ENCODE results near the gene FKBP15. TPM values are rescaled to one million over a fixed set of nuclear protein-coding genes. Genes with fewer than 3 reads are reported as not detected.

The FKBP15 gene
- total RNA-seq, 2 experiments from 2014 or later = 40.4 to 42.8 TPM

DNA sequence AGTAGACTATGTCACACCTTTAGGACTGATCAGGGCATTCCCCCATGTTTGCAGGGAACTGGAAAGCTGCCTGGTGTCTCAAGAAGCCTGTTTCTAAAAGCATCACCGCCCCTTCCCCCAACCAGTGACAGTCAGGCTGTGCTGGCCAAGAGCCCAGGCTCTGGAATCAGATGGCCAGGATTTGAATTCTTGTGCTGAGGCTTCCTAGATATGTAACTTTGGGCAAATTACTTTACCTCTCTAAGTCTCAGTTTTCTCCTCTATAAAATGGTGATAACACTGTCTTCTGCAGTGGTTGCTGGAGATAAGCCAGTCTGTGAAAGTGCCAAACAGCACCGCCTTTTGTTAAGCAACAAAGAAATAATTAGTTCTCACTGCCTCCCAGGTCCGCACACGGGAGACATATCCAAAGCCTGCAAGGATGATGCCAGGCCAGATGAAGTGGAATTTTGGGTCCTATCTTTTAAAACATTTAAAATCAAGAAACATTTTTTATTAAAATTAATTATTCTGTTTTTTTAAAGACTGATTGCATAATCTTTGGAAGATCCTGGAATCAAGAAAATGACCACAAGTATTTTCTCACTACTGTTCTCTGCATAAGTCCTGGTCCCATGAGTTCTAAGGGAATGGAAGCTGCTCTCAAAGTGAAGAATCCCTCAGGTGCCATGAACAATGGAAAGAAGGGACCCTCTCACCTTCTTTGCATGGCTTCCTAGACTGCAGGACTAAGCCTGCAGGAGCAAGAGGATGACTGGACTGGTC, 56.4 kb downstream of the FKBP15 start:
- H3K27me3 Mint-ChIP-seq = no peaks in the 10 kb centered on the region
- peaks cover 46% of the 10 kb centered on the region for H3K36me3 Mint-ChIP-seq
- no peak for DNase-seq
- H3K4me1 Mint-ChIP-seq = no peaks in the 10 kb centered on the region
- H3K27ac Mint-ChIP-seq = no peak overlapping the region
- CTCF ChIA-PET = no interaction called here
- ATAC-seq = no peak
- H3K4me3 Mint-ChIP-seq = no peak overlapping the region
- H3K9me3 Mint-ChIP-seq (ENCODE audit: low read depth) = no peaks in the 10 kb centered on the region

DNA sequence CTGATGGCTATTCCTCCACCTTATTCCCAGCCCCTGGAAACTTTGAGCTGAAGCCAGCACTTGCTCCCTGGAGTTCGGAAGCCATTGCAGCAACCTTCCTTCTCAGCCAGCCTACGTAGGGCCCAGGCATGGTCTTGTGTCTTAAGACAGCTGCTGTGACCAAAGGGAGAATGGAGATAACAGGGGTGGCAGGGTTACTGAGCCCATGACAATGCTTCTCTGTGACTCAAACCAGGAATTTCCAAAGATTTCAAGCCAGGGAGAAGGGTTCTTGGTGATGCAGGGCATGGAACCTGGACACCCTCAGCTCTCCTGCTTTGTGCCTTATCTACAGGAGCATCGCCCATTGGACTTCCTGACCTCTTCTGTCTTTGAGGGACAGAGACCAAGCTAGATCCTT, 58.1 kb downstream of the FKBP15 start:
- H3K4me1 Mint-ChIP-seq = no peaks in the 10 kb centered on the region
- H3K27ac Mint-ChIP-seq = no peak overlapping the region
- DNase-seq = no peak
- H3K4me3 Mint-ChIP-seq = no peak overlapping the region
- H3K9me3 Mint-ChIP-seq (ENCODE audit: low read depth) = no peaks in the 10 kb centered on the region
- CTCF ChIA-PET = interaction anchor here (1.2 to 1.9 kb wide), 3 partner anchors 9 to 111 kb away, joined by 3 to 5 read pairs (median 3); partner anchors contain the start of gene SLC31A2
- H3K27me3 Mint-ChIP-seq = no peaks in the 10 kb centered on the region
- ATAC-seq = no peak
- H3K36me3 Mint-ChIP-seq = peaks cover 40% of the 10 kb centered on the region

DNA sequence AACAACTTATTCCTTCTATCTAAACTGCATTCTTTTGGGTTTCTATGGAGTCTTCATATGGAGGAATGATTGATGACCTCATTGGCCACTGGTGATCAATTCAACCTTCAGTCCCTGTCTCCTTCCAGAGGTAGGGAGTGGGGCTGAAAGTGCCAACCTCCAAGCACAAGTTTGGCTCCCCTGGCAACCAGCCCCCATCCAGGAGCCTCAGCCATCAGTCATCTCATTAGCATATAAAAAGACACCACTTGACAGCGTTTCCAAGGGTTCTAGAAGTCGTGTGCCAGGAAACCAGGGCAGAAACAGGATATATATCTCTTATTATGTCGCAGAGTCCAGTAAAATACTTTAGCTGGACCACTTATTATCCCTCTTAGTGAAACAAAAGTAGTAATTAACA, 60.5 kb downstream of the FKBP15 start:
- DNase-seq (no peak), ATAC-seq (no peak)
- H3K9me3 Mint-ChIP-seq (ENCODE audit: low read depth) = no peaks in the 10 kb centered on the region
- peaks cover 14% of the 10 kb centered on the region for H3K4me1 Mint-ChIP-seq
- peaks cover 24% of the 10 kb centered on the region for H3K36me3 Mint-ChIP-seq
- H3K4me3 Mint-ChIP-seq = no peak overlapping the region
- H3K27ac Mint-ChIP-seq = no peak overlapping the region
- H3K27me3 Mint-ChIP-seq = no peaks in the 10 kb centered on the region
- CTCF ChIA-PET = no interaction called here

DNA sequence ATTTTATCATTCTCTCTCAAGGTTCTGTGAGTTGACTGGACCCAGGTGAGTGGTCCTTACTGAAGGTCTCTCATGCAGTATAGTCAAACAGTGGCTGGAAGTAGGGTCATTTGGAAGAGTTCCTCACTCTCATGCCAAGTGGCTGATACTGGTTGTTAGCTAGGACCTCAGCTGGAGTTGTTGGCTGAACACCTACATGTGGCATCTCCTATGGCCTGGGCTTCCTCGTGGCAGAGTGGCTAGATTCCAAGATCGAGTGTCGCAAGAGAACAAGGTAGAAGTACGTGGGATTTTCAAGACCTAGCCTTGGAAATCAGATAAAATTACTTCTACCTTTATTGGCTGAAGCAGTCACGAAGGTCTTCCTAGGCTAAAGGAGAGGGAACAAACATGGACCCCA, 62.6 kb downstream of the FKBP15 start:
- DNase-seq (no peak), ATAC-seq (no peak)
- CTCF ChIA-PET = no interaction called here
- no peak overlapping the region for H3K27ac Mint-ChIP-seq
- no peaks in the 10 kb centered on the region for H3K27me3 Mint-ChIP-seq
- H3K4me3 Mint-ChIP-seq = no peak overlapping the region
- peaks cover 19% of the 10 kb centered on the region for H3K36me3 Mint-ChIP-seq
- no peaks in the 10 kb centered on the region for H3K9me3 Mint-ChIP-seq (ENCODE audit: low read depth)
- peaks cover 23% of the 10 kb centered on the region for H3K4me1 Mint-ChIP-seq

DNA sequence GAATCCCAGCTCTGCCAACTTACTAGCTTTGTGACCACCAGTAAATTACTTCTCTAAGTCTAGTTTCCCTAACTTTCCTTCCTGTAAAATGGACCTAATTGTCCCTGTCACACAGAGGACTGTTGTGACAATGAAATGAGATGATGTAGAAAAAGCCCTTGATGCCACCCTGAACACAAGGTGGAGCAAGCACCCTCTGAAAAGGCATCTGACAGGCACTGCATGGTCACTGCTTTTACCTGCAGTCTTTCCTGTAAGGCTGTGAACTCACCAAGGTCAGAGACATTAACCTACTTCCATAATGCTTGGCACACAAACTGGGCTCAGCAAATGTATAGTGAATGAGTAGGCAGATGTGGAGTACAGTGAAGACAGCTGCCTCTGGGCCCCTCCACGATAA, 64.2 kb downstream of the FKBP15 start:
- no peaks in the 10 kb centered on the region for H3K9me3 Mint-ChIP-seq (ENCODE audit: low read depth)
- DNase-seq = no peak
- CTCF ChIA-PET = interaction anchor here (1.0 to 1.2 kb wide), 5 partner anchors 10 to 63 kb away, joined by 3 to 4 read pairs (median 3); no protein-coding TSS in a partner anchor
- no peak overlapping the region for H3K4me3 Mint-ChIP-seq
- no peak for ATAC-seq
- peaks cover 31% of the 10 kb centered on the region for H3K4me1 Mint-ChIP-seq
- H3K27ac Mint-ChIP-seq = peak overlapping the region; percentile 12
- H3K36me3 Mint-ChIP-seq = peaks cover 12% of the 10 kb centered on the region
- no peaks in the 10 kb centered on the region for H3K27me3 Mint-ChIP-seq

DNA sequence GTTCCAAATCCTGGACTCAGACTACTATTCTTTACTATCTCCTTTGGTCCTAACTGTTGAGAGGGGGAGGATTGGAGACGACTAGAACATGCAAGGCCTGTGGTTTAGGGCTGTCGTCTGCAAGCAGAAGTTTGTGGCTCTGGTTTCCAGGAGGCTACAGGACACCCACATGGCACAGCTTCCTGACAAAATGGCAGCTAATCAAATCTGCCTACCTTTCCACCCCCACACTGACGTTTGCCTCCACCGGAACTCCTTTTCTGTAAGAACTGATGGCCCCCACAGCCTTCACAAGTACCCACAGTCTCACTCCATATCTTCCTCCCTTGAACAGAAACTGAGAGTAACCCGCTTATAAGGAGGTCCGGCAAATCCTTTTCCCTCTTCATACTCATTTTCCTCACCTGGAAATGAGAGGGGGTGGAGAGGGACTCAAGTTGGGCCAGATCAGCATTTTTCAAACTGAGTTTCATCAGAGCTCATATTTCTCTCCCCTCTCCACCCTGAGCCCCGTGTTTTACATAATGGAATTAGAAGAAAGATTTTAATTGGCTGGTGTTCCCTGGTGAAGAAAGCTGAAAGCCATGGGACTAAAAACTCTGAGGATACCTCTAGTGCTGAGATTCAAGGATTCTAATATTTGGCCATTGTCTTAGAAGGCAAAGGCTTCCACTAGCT, 65.0 kb downstream of the FKBP15 start:
- Mint-ChIP-seq H3K9me3 (ENCODE audit: low read depth) (no peaks in the 10 kb centered on the region), H3K4me3 (no peak overlapping the region), H3K27me3 (no peaks in the 10 kb centered on the region), H3K4me1 (peaks cover 35% of the 10 kb centered on the region), H3K27ac (peak overlapping the region; percentile 73), H3K36me3 (peaks cover 10% of the 10 kb centered on the region)
- CTCF ChIA-PET = interaction anchor here (1.0 to 1.7 kb wide), 7 partner anchors 11 to 119 kb away, joined by 3 to 7 read pairs (median 4); partner anchors contain the start of genes CDC26 and PRPF4
- ATAC-seq = peak; percentile 63
- peak; percentile 76 for DNase-seq

DNA sequence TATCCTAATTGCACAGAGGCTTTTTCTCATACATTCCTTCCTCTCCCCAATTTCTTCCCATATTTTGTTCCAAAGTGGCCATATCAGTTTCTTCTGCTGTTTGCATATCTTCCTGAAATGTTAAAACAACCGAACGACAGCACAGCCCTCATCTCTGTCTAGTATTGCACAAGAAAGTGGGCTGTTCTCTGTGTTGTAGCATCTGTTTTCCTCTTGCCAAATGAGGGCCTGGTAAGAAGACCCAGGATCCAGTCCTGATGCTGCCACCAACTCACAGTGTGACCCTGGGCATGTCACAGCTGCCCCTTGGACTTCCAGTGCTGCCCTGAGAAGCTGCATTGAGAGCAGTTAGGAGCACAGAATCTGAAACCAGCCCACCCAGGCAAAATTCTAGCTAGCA, 66.1 kb downstream of the FKBP15 start:
- CTCF ChIA-PET = interaction anchor here (0.8 to 1.7 kb wide), 6 partner anchors 8 to 194 kb away, joined by 3 to 7 read pairs (median 4); partner anchors contain the start of genes BSPRY, CDC26 and PRPF4
- ATAC-seq (no peak), DNase-seq (no peak)
- Mint-ChIP-seq H3K27ac (no peak overlapping the region), H3K27me3 (no peaks in the 10 kb centered on the region), H3K36me3 (peaks cover 6% of the 10 kb centered on the region), H3K4me1 (peaks cover 35% of the 10 kb centered on the region), H3K9me3 (ENCODE audit: low read depth) (no peaks in the 10 kb centered on the region), H3K4me3 (no peak overlapping the region)

DNA sequence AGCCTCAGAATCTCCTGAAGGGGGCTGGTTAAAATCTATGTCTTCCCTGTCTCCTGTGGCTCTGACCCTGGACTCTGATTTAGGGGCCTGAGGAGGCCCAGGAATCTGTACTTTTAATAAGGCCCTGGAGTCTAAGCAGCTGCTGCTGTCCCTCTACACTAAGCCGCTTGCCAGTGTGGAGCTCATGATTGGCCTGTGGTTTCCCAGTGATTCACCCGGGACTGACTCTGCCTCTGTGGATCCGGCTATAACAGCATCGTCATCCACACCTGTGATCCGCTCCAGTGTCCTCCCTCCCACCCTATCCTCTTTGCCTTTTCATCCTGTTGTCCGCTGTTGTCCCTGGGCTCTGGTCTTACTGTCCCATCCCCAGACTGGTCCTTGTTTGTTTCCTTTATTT, 66.6 kb downstream of the FKBP15 start:
- CTCF ChIA-PET = interaction anchor here (1.0 to 2.5 kb wide), 3 partner anchors 9 to 43 kb away, joined by 3 to 7 read pairs (median 5); no protein-coding TSS in a partner anchor
- DNase-seq = no peak
- no peak for ATAC-seq
- Mint-ChIP-seq H3K4me1 (peaks cover 35% of the 10 kb centered on the region), H3K36me3 (peaks cover 6% of the 10 kb centered on the region), H3K27ac (no peak overlapping the region), H3K27me3 (no peaks in the 10 kb centered on the region), H3K9me3 (ENCODE audit: low read depth) (no peaks in the 10 kb centered on the region), H3K4me3 (no peak overlapping the region)

DNA sequence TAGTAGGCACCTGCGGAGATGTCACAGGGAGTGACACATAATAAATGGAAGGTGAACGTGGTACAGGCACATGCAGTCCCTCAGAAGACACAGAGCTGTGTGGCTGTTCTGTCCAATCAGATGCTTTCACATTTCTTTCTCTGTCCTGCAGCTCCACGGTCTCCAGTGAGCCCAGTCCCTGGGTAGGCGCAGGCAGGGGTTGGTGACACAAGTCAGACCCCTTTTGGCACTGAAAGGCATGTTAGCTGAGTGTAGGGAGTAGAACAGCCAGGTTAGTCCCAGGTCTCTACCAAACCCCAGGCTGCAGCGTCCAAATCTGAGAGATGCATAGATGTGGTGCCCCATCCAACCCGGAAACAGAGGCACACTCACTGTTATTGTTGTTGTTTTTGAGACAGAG, 67.5 kb downstream of the FKBP15 start:
- H3K4me1 Mint-ChIP-seq = peaks cover 35% of the 10 kb centered on the region
- H3K4me3 Mint-ChIP-seq = no peak overlapping the region
- no peaks in the 10 kb centered on the region for H3K27me3 Mint-ChIP-seq
- ATAC-seq (no peak), DNase-seq (no peak)
- no peak overlapping the region for H3K27ac Mint-ChIP-seq
- H3K9me3 Mint-ChIP-seq (ENCODE audit: low read depth) = no peaks in the 10 kb centered on the region
- CTCF ChIA-PET = interaction anchor here (1.3 to 2.5 kb wide), 2 partner anchors 20 to 41 kb away, joined by 3 to 7 read pairs; no protein-coding TSS in a partner anchor
- H3K36me3 Mint-ChIP-seq = peaks cover 2% of the 10 kb centered on the region

DNA sequence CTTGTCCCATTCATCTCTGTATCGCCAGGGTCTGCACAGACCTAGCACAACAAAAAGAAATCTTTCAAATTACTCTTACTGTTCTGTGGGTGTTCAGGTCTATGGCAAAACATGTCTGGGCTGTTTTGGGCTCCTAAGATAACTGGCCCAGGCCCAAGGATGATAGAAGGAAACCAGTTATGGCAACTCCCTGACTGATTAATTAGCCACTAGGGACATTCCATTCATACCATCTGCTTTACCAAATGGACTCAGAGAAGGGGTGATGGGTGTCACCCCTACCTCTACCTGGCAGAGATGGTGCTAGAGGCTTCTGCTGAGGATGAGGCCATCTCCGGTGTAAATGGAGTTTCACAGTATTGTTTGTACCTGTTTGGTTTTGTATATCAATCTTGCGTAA, 68.4 kb downstream of the FKBP15 start:
- ATAC-seq (no peak), DNase-seq (no peak)
- H3K36me3 Mint-ChIP-seq = no peaks in the 10 kb centered on the region
- peak overlapping the region; percentile 4 for H3K27ac Mint-ChIP-seq
- CTCF ChIA-PET = interaction anchor here (1.3 to 2.7 kb wide), 3 partner anchors 21 to 41 kb away, joined by 3 to 7 read pairs (median 7); no protein-coding TSS in a partner anchor
- no peaks in the 10 kb centered on the region for H3K9me3 Mint-ChIP-seq (ENCODE audit: low read depth)
- H3K4me1 Mint-ChIP-seq = peaks cover 35% of the 10 kb centered on the region
- H3K4me3 Mint-ChIP-seq = peak overlapping the region; percentile 18
- H3K27me3 Mint-ChIP-seq = no peaks in the 10 kb centered on the region

DNA sequence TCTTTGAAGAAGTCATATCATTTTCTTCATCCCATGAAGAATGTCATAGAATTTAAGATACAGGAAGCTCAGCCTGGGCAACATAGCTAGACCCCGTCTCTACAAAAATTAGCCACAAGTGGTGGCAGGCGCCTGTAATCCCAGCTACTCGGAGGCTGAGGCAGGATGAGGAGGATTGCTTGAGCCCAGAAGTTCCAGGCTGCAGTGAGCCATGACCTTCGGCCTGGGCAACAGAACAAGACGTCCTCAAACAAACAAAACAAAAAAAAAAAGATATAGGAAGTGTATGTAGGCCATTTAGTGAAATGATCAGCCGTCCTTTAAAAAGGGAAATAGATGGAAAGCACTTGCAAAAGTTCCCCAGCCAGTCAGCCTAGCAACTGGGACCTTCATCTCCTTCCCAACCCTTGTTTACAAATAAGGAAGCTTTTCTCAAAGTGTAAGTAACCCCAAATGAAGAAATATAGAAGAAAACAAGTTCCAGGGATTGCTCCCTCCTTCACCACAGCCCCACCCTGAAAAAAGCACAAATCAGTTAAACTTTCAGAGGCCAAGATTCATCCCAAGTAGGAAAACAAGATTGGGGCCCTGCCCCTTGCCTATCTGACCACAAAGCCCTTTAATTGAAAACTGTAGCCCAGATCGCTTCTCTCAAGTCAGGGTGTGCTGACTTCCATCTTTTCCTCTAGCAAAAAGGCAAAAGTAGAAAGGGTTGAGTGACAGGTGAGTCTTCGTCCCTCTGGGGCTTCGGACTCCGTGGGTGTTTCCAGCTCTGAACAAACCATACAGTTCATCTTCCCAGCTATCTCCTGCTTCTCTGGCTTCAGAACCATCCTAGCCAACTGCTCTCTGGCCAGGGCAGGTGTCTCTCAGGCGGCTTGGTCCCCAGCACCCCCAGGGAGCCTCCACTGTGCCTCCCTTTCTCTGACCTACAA, 69.1 kb downstream of the FKBP15 start:
- no peaks in the 10 kb centered on the region for H3K36me3 Mint-ChIP-seq
- CTCF ChIA-PET = interaction anchor here (1.3 to 2.7 kb wide), 7 partner anchors 11 to 441 kb away, joined by 3 to 13 read pairs (median 5); no protein-coding TSS in a partner anchor
- H3K4me1 Mint-ChIP-seq = peaks cover 34% of the 10 kb centered on the region
- no peaks in the 10 kb centered on the region for H3K27me3 Mint-ChIP-seq
- no peak for DNase-seq
- peak overlapping the region; percentile 4 for H3K27ac Mint-ChIP-seq
- peak overlapping the region; percentile 73 for H3K4me3 Mint-ChIP-seq
- no peak for ATAC-seq
- no peaks in the 10 kb centered on the region for H3K9me3 Mint-ChIP-seq (ENCODE audit: low read depth)

DNA sequence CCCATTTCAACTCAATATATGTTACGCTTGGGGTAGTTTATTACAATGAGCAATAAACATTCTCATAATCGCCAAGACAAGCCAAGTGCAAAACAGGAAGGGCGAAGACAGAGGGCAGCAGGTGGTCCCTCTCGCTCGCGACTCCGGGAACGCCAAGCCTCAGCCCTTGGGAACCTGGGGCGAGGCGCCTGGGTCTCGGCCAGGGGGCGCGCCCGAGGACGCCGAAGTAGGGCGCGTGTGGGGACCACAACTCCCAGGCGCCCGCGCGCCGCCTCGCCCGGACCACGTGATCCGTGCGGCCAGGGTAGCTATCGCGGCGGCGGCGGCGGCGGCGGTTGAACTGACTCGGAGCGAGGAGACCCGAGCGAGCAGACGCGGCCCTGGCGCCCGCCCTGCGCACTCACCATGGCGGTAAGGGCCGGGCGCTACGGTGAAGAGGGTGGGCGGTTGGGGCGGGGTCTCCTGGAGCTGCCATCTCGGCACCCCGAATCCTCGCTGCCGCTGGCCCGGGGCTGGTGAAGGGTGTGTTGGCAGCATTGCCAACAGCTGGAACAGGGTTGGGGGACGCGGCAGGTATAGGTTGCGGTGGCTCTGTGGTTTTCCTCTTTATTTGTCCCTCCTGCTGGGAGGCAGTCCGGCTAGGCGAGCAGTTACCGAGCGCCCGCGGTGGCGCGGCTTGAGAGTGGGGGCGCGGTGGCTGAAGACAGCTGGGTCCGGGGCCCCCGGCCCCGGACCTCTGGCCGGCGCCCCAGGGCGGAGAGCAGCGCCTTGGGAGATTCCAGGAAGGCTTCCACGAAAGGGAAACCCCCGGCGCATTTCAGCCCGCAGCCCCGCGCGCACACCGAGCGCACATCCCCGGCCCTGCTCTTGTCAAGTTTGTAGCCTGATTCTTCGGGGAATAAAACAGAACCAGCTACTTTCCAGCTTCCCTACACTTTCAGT, 70.1 kb downstream of the FKBP15 start, which contains the start of gene SLC31A2:
Gene SLC31A2 (plus strand): TSS at position 338 of the 942 bp plus-strand sequence. CDS start 68 bp downstream, at position 406.
- CTCF ChIA-PET = interaction anchor here (1.0 to 2.7 kb wide), 11 partner anchors 10 to 442 kb away, joined by 3 to 13 read pairs (median 4); partner anchors contain the start of genes CDC26 and PRPF4
- Mint-ChIP-seq H3K36me3 (no peaks in the 10 kb centered on the region), H3K27me3 (peaks cover 6% of the 10 kb centered on the region), H3K27ac (no peak within 1 kb of the TSS), H3K9me3 (ENCODE audit: low read depth) (no peaks in the 10 kb centered on the region), H3K4me3 (peak within 1 kb of the TSS; percentile 73), H3K4me1 (peaks cover 25% of the 10 kb centered on the region)
- ATAC-seq = peak; percentile 97
- DNase-seq = peak; percentile 91

All from activated CD8-positive, alpha-beta memory T cell treated with anti-CD3 and anti-CD28 coated beads, Interleukin-2, amount 10 ng/mL, durations not matched to agents 7 days and 5 days (primary cell).